Measurements from ENCODE around the gene IGSF6. TPM values are rescaled to one million over a fixed set of nuclear protein-coding genes. Genes with fewer than 3 reads are reported as not detected.

The IGSF6 gene
- total and polyA plus RNA-seq, 9 donors = 0.48 to 15.4 (median 1.3) TPM

DNA sequence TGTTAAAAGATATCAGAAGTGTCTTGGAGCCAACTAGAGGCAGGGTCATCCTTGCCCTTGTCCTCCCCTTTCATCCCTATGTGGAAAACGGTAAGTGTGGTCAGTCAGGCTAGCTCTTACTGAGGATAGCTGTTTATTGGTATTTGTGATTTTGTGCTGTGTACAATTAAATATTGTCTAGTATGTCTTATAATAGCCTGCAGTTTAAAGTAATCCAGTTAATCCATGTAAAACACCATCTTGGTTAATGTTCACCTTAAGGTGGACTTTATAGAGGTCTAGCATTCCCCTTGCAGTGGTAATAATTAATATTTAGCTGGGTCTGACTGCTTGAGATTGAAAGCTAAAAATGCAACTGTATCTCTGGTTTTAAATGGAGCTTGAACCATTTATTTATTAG is 27.4 kb downstream of the IGSF6 start:
- no peak for DNase-seq
- no peak overlapping the region for H3K27ac ChIP-seq
- H3K27me3 ChIP-seq = no peaks in the 10 kb centered on the region
- H3K36me3 ChIP-seq = no peaks in the 10 kb centered on the region
- 71 to 80% (median 71%) methylated on average over 1 of the region's 1 CpG for WGBS, 3 donors
- H3K9me3 ChIP-seq = no peaks in the 10 kb centered on the region
- H3K4me3 ChIP-seq = no peak overlapping the region
- intact Hi-C loops (cut with DNase I) = no loop called here
- no peaks in the 10 kb centered on the region for H3K4me1 ChIP-seq (ENCODE audit: insufficient read depth)
- TF ChIP-seq POLR2A (IDR thresholded peaks at IDR 0.05) = no peak
- TF ChIP-seq, protein P1, sequence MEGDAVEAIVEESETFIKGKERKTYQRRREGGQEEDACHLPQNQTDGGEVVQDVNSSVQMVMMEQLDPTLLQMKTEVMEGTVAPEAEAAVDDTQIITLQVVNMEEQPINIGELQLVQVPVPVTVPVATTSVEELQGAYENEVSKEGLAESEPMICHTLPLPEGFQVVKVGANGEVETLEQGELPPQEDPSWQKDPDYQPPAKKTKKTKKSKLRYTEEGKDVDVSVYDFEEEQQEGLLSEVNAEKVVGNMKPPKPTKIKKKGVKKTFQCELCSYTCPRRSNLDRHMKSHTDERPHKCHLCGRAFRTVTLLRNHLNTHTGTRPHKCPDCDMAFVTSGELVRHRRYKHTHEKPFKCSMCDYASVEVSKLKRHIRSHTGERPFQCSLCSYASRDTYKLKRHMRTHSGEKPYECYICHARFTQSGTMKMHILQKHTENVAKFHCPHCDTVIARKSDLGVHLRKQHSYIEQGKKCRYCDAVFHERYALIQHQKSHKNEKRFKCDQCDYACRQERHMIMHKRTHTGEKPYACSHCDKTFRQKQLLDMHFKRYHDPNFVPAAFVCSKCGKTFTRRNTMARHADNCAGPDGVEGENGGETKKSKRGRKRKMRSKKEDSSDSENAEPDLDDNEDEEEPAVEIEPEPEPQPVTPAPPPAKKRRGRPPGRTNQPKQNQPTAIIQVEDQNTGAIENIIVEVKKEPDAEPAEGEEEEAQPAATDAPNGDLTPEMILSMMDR (IDR thresholded peaks at IDR 0.05) = no peak
- TF ChIP-seq EP300 (IDR thresholded peaks at IDR 0.05) = no peak

DNA sequence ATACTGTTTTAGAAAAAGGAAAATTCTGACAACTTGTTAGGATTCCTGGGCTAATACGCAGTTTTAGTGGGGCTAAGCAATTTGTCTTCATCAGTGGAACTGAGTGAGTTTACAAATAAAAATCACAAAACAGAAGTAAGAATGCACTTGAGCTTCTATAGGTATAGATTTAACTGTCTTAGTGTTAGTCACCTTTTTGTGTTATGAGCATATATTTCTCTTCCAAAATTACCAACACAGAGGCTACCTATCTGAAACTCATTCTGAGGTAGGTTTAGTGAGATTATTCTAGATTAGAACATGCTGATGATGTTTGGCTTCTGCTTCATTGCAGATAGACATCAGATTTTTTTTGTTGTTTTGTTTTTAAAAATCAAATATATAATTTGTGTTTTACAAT is 29.9 kb downstream of the IGSF6 start:
- no peaks in the 10 kb centered on the region for H3K36me3 ChIP-seq
- intact Hi-C loops (cut with DNase I) = no loop called here
- TF ChIP-seq EP300 (IDR thresholded peaks at IDR 0.05) = no peak
- TF ChIP-seq, protein P1 (IDR thresholded peaks at IDR 0.05) = no peak
- no peak for TF ChIP-seq POLR2A (IDR thresholded peaks at IDR 0.05)
- WGBS, 3 donors = 98 to 100% (median 99%) methylated on average over 1 of the region's 1 CpG
- H3K27ac ChIP-seq = no peak overlapping the region
- H3K9me3 ChIP-seq = no peaks in the 10 kb centered on the region
- H3K4me3 ChIP-seq = no peak overlapping the region
- no peaks in the 10 kb centered on the region for H3K27me3 ChIP-seq
- H3K4me1 ChIP-seq (ENCODE audit: insufficient read depth) = no peaks in the 10 kb centered on the region
- DNase-seq = no peak

DNA sequence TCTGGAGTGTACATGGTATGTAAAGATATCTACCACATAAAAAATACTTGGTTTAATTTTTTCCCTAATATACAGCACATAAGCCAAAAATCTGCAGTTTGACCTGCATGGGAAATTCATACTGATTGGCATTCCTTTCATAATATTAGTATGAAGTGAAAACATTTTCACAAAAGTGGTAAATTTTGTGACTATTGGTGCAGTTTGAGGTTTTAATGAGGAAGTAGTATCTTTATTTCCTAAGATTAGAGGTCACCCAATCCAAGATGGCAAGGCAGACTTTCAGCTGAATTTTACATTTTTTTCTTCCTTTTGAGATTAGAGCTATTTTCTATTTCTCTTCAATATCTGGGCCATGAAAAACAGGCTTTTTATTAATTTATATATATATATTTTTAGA is 31.8 kb downstream of the IGSF6 start:
- Histone ChIP-seq H3K4me3 (no peak overlapping the region), H3K27me3 (no peaks in the 10 kb centered on the region), H3K27ac (no peak overlapping the region), H3K4me1 (ENCODE audit: insufficient read depth) (no peaks in the 10 kb centered on the region), H3K36me3 (no peaks in the 10 kb centered on the region), H3K9me3 (no peaks in the 10 kb centered on the region)
- intact Hi-C loops (cut with DNase I) = no loop called here
- TF ChIP-seq EP300 (IDR thresholded peaks at IDR 0.05) (no peak), POLR2A (IDR thresholded peaks at IDR 0.05) (no peak)
- TF ChIP-seq, protein P1 (IDR thresholded peaks at IDR 0.05) = no peak
- DNase-seq = no peak

DNA sequence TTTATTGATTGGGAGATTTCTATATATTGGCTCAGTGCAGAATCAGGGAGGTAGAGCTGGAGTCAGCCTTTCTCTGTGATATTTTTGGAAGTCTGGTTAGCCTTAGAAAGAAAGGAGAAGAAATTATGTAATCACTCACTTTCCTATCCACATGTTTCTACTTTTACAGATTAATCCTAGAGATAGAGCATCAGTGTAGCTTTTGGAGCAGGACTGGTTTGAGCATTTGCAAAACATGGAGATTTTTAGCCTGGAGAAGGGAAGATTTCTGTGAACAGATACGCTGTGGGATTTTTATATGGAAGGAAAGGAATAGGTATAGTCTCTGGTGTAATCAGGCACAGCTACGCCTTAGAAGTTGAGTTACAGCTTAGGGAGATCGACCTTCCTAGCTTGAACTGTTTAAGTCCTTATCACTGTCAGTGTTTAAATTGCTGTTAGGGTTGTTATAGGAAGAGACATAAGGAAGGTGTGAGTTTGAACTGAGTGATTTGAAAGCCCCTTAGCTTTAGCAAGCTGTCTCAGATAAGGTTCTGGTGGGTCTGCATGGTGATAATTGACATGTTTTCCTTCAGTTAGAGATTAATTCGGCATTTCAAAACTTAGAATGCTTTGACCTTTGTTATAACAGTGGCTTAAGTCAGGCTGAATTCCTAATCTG is 32.5 kb downstream of the IGSF6 start:
- Histone ChIP-seq H3K9me3 (no peaks in the 10 kb centered on the region), H3K4me3 (no peak overlapping the region), H3K27me3 (no peaks in the 10 kb centered on the region), H3K36me3 (no peaks in the 10 kb centered on the region), H3K4me1 (ENCODE audit: insufficient read depth) (no peaks in the 10 kb centered on the region), H3K27ac (no peak overlapping the region)
- intact Hi-C loops (cut with DNase I) = no loop called here
- TF ChIP-seq EP300 (IDR thresholded peaks at IDR 0.05) (no peak), POLR2A (IDR thresholded peaks at IDR 0.05) (no peak)
- TF ChIP-seq, protein P1 (IDR thresholded peaks at IDR 0.05) = no peak
- WGBS, 3 donors = 88 to 95% (median 91%) methylated on average over 4 of the region's 4 CpGs
- DNase-seq = no peak
